Memory B cell (primary cell): Measurements from ENCODE around the gene TLX1.
"Not testable (repeated sequence)": the region's sequence is repeated elsewhere in the genome, so short reads cannot be mapped to it uniquely, and the experiment has no call there.

Experiments
- ATAC-seq: fragments of 150-1000 bp; cut with Tn5 transposase; 2 replicates; pipeline ENCODE4 v1.10.0; 2021; ENCODE audit warnings: low read depth, mild to moderate bottlenecking, moderate library complexity
- DNase-seq, 2 donors: peaks; one replicate each; pipeline ENCODE4 v3.0.0; 2022; ENCODE audit warnings: low spot score in 2 of 2
- H3K27ac Mint-ChIP-seq: one replicate; pipeline ENCODE4 v1.8.0; 2022; ENCODE audit warnings: mild to moderate bottlenecking, moderate library complexity, mixed read lengths
- H3K27me3 Mint-ChIP-seq: one replicate; pipeline ENCODE4 v1.8.0; 2022; ENCODE audit warnings: mixed read lengths
- H3K36me3 Mint-ChIP-seq: one replicate; pipeline ENCODE4 v1.8.0; 2022; ENCODE audit warnings: mild to moderate bottlenecking, mixed read lengths
- H3K4me1 Mint-ChIP-seq: one replicate; pipeline ENCODE4 v1.8.0; 2022; ENCODE audit warnings: mixed read lengths
- H3K4me3 Mint-ChIP-seq: one replicate; pipeline ENCODE4 v1.8.0; 2022; ENCODE audit warnings: mild to moderate bottlenecking, moderate library complexity, mixed read lengths
- H3K9me3 Mint-ChIP-seq: one replicate; pipeline ENCODE4 v1.8.0; 2022; ENCODE audit warnings: mixed read lengths

The TLX1 gene

DNA sequence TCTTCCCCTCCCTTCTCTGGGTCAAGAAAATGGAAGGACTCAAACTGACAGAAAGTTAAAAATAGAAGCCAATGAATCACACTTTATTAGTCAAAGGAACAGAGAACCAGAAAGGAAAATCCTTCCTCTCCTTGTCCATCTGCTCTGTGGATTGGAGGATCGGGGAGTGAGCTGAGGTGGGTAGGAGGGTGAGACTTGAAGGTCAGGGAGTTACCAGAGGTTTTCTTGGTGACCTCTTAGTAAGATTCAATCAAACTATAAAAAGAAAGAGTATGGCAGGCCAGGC, 12.2 kb downstream of the TLX1 start:
- H3K4me1 Mint-ChIP-seq, result peaks cover 4% of the 10 kb centered on the region

DNA sequence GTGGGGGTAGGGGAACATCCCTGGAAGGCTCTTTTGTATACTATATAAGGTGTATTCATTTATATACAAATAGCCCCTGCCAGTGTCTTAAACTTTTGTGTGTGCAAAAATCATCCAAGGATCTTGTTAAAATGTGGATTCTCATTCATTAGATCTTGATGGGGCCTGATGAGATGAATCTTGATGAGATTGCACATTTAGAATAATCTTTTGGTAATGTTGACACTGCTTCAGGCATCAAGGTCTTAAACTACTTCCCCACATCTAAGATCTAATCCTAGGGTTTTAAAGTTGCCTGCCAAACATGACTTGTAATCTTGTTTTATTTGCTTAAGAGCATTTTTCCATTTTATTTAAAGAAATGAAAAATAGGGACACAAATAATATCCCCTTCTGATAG, 13.0 kb downstream of the TLX1 start:
- Mint-ChIP-seq H3K36me3 (no peaks in the 10 kb centered on the region), H3K27ac (no peak overlapping the region), H3K9me3 (peaks cover 3% of the 10 kb centered on the region), H3K4me1 (peaks cover 3% of the 10 kb centered on the region), H3K4me3 (no peak overlapping the region), H3K27me3 (peaks cover 28% of the 10 kb centered on the region)
- no peak for ATAC-seq
- DNase-seq, result no peak

More for the DNA sequence above, 12.2 kb downstream of the TLX1 start:
- DNase-seq (no peak), ATAC-seq (no peak)
- Mint-ChIP-seq H3K27ac (no peak overlapping the region), H3K27me3 (peaks cover 30% of the 10 kb centered on the region), H3K4me3 (no peak overlapping the region), H3K9me3 (peaks cover 2% of the 10 kb centered on the region), H3K36me3 (no peaks in the 10 kb centered on the region)

DNA sequence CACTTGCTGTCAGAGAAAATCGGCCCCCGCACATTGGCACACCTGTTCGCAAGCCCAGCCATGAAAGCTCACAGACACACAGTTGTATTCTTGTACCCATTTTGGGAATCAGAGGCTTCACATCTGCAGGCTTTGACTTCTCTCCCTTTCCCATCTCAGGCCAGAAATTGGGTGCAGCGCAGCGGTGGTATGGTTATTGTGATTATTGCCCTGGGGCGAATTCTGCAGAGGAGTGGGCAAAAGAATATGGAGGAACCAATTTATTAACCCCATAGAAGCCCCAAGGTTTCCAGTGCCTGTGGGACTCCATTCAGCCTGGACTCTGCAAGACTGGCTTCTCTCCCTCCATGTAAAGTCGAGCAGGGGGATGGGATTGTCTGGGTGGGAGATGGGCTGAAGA, 14.0 kb downstream of the TLX1 start:
- Mint-ChIP-seq H3K27ac (no peak overlapping the region), H3K36me3 (no peaks in the 10 kb centered on the region), H3K4me1 (peaks cover 3% of the 10 kb centered on the region), H3K9me3 (peaks cover 3% of the 10 kb centered on the region), H3K4me3 (no peak overlapping the region), H3K27me3 (peaks cover 29% of the 10 kb centered on the region)
- no peak for ATAC-seq
- no peak for DNase-seq

DNA sequence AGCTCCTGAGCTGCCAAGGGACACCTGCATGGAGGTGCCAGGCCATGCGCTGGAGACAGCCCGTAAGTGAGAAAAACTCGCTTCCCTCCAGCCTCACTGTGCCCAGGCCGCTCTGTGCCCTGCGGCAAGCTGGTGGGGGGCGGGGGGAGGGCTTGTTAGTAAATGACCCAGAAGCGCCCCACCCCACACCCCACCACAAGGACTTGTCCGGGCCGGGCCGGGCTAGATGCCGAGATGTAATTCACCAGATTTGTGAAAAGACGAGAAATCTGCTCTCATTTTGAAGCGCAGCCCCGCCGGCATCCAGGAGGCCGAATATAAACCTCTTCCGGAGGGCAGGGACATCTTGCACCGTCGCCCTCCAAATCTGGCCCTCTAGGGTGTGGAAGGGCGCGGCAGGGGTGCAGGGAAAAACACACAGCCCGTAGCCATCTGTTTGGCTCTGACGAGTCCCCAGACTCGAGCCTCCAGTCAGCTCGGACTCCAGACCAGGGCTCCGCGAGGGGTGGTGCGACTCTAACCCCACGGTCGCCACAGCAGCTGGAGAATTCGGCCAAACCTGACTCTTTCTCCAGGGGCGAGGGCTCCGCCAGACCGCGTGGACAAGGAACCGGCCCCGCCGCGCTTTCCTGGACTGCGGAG, 14.8 kb downstream of the TLX1 start:
- no peak for ATAC-seq
- Mint-ChIP-seq H3K4me3 (no peak overlapping the region), H3K27ac (no peak overlapping the region), H3K4me1 (peaks cover 3% of the 10 kb centered on the region), H3K36me3 (no peaks in the 10 kb centered on the region), H3K27me3 (peaks cover 29% of the 10 kb centered on the region), H3K9me3 (peaks cover 3% of the 10 kb centered on the region)
- no peak for DNase-seq

DNA sequence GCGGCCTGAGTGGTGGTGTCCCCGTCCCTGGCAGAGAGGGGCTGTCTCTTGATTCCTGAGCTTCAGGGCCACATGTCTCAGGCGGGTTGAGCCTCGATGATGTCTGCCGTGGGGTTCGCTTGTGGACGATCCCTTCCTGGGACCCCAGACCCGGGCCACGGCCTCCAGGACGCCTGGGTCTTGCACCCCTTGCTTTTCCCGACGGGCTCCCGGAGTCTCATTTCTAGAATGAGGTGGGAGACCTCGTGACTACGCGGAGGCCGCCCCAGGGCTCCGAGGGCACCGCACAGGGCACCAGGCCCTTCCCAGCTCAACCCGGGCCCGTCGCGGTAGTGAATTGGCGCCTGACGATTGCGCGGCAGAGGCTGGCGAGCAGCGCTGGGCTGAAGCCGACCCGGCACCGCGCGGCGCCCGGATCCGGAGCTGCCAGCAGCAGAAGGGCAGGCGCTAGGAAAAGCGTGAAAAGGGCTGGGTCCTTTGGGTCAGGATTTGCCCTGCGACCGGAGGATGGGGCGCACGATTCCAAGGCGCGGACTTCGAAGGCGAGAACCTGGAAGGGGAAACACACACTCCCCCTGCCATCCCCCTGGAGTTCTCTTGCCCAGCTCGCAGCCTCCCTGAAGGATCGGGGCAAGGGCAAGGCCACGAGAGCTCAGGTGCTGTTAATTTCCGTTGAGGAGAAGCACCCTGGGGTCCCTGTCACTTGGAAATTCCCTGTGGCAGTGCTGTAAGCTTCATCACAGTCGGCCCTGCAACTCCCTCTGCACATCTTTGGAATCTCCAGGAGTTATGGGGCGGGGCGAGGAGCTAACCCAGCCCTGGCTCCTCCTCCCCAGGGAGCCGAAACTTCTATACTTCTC, 15.5 kb downstream of the TLX1 start:
- H3K9me3 Mint-ChIP-seq, result peaks cover 3% of the 10 kb centered on the region
- peaks cover 3% of the 10 kb centered on the region for H3K4me1 Mint-ChIP-seq
- no peak overlapping the region for H3K27ac Mint-ChIP-seq
- DNase-seq (no peak), ATAC-seq (no peak)
- H3K36me3 Mint-ChIP-seq, result no peaks in the 10 kb centered on the region
- no peak overlapping the region for H3K4me3 Mint-ChIP-seq
- H3K27me3 Mint-ChIP-seq, result peaks cover 30% of the 10 kb centered on the region

DNA sequence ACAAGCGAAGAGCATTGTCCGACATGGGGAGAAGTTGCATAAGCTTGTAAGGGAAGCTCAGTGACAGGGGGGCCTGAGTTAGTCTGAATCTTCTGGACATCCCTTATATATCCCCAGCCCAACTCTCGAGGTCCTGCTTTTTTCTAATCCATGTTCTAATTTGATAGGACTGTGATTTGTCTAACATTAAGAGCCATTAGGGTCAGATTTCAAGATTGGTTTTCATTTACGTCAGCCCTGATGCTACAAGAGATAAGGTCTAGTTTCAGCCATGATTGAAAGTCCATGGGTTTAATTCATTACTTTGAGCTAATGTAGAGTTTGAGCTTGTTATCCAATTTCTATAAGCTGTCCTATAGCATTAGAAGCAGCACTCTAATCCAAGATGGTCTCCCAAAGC, 20.3 kb downstream of the TLX1 start:
- H3K4me1 Mint-ChIP-seq, result no peaks in the 10 kb centered on the region
- peaks cover 27% of the 10 kb centered on the region for H3K27me3 Mint-ChIP-seq
- no peak overlapping the region for H3K27ac Mint-ChIP-seq
- H3K9me3 Mint-ChIP-seq, result peaks cover 3% of the 10 kb centered on the region
- no peaks in the 10 kb centered on the region for H3K36me3 Mint-ChIP-seq
- ATAC-seq (no peak), DNase-seq (no peak)
- H3K4me3 Mint-ChIP-seq, result no peak overlapping the region

DNA sequence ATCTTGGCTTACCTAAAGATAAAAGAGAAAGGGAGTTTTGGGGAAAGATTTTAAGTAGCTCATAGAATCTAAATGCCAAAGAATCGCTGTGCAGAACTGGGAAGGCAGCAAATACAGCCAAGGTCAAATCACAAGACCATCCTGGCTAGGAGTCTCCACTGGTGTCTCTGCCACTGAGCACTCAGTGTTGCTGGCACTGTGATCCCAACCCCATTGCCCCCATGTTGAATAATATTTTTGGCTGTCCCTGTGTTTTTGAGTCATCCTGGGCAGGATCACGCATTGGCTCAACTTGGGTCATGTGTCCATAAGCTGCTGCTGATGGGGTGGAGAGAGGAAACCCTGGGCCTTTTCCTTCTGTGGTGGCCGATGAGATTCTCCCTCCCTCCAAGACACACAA, 21.2 kb downstream of the TLX1 start:
- ATAC-seq (no peak), DNase-seq (no peak)
- no peak overlapping the region for H3K27ac Mint-ChIP-seq
- H3K4me3 Mint-ChIP-seq, result no peak overlapping the region
- H3K9me3 Mint-ChIP-seq, result peaks cover 3% of the 10 kb centered on the region
- H3K36me3 Mint-ChIP-seq, result no peaks in the 10 kb centered on the region
- no peaks in the 10 kb centered on the region for H3K4me1 Mint-ChIP-seq
- H3K27me3 Mint-ChIP-seq, result peaks cover 29% of the 10 kb centered on the region

- H3K4me1 Mint-ChIP-seq, H3K27ac Mint-ChIP-seq, H3K4me3 Mint-ChIP-seq, DNase-seq, H3K36me3 Mint-ChIP-seq, H3K9me3 Mint-ChIP-seq, ATAC-seq: not testable (repeated sequence)
- peaks cover 16% of the 10 kb centered on the region for H3K27me3 Mint-ChIP-seq
These were observed 23.4 kb downstream of the TLX1 start for GRCh38 chr10:101154506-101154905.

GRCh38 chr10:101155896-101156295, 24.8 kb downstream of the TLX1 start:
- Mint-ChIP-seq H3K4me3 (no peak overlapping the region), H3K9me3 (no peaks in the 10 kb centered on the region), H3K27ac (no peak overlapping the region), H3K27me3 (peaks cover 16% of the 10 kb centered on the region), H3K36me3 (no peaks in the 10 kb centered on the region), H3K4me1 (peaks cover 5% of the 10 kb centered on the region)
- DNase-seq (no peak), ATAC-seq (no peak)

- H3K27ac Mint-ChIP-seq, result no peak overlapping the region
- DNase-seq, result no peak
- H3K27me3 Mint-ChIP-seq, result peaks cover 20% of the 10 kb centered on the region
- peaks cover 16% of the 10 kb centered on the region for H3K4me1 Mint-ChIP-seq
- H3K4me3 Mint-ChIP-seq, result no peak overlapping the region
- no peaks in the 10 kb centered on the region for H3K36me3 Mint-ChIP-seq
- H3K9me3 Mint-ChIP-seq, result no peaks in the 10 kb centered on the region
- ATAC-seq, result no peak
These were observed 26.8 kb downstream of the TLX1 start for GRCh38 chr10:101157756-101158458.

DNA sequence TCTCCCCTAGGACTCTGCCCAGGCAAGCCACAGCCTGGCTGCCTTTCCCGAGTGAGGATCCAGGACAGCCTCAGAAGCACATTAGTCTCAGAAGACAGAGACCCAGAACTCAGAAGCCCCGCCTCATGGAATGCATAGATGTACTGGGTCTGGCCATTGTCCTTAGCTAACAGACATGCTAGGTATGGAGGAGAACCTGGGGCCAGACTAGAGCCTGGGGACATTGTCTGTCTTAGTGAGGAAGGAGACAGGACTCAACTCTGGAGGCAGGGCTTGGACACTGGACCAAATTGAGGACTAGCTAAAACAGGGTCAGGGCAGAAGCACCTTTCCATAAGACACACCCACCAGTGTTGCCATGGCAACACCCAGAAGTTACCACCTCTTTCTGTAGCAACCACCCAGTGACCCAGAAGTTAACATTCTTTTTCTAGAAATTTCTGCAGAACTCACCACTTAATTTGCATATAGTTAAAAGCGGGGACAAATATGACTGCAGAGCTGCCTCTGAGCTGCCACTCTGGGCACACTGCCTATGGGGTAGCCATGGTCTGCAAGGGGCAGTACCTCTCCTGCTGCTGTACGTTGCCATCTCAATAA, 27.5 kb downstream of the TLX1 start:
- Mint-ChIP-seq H3K27ac (no peak overlapping the region), H3K4me3 (no peak overlapping the region), H3K36me3 (no peaks in the 10 kb centered on the region), H3K27me3 (peaks cover 21% of the 10 kb centered on the region), H3K4me1 (peaks cover 16% of the 10 kb centered on the region), H3K9me3 (no peaks in the 10 kb centered on the region)
- ATAC-seq, result no peak
- no peak for DNase-seq

- H3K4me3 Mint-ChIP-seq, result no peak overlapping the region
- ATAC-seq (peak; percentile 89), DNase-seq (peak; percentile 68 to 70)
- H3K4me1 Mint-ChIP-seq, result peaks cover 16% of the 10 kb centered on the region
- peaks cover 21% of the 10 kb centered on the region for H3K27me3 Mint-ChIP-seq
- H3K27ac Mint-ChIP-seq, result no peak overlapping the region
- H3K9me3 Mint-ChIP-seq, result no peaks in the 10 kb centered on the region
- H3K36me3 Mint-ChIP-seq, result no peaks in the 10 kb centered on the region
These were observed 30.6 kb downstream of the TLX1 start for GRCh38 chr10:101161494-101162299.

DNA sequence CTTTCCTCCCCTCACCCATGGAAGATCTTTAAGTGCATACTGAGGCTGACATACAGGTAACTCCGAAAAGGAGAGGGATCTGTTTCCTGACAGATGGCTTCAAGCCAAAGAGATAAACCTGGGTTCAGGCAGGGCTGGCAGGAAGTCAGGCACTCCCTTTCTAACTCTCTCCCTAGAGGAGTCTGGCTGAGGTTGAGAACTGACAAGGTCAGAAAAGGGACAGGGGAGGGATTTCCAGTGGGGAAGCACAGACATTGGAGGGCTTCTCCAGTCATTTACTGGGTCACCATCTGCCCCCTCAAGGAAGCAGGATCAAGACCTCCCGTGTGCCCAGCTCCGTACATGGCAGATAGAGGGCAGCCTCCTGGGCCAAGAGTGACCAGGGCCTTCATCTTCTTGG, 31.6 kb downstream of the TLX1 start:
- H3K4me3 Mint-ChIP-seq, result no peak overlapping the region
- H3K27me3 Mint-ChIP-seq, result peaks cover 21% of the 10 kb centered on the region

More for the DNA sequence above, 31.6 kb downstream of the TLX1 start:
- Mint-ChIP-seq H3K9me3 (peaks cover under 1% of the 10 kb centered on the region), H3K4me1 (peaks cover 16% of the 10 kb centered on the region), H3K36me3 (no peaks in the 10 kb centered on the region), H3K27ac (no peak overlapping the region)
- ATAC-seq (no peak), DNase-seq (no peak)
